GM20431 (cell line): ENCODE results near the gene CYBRD1.
"Not testable (repeated sequence)": the region's sequence is repeated elsewhere in the genome, so short reads cannot be mapped to it uniquely, and the experiment has no call there.

Experiments used
- in situ Hi-C: fragments of 300-500 bp; cut with MseI, MboI; formaldehyde crosslinking; loops from one replicate; pipeline ENCODE4 v1.15.0; 2020; ENCODE audit warnings: low sequenced_read_pairs; ENCODE audit not compliant: unreplicated experiment

Gene CYBRD1

DNA sequence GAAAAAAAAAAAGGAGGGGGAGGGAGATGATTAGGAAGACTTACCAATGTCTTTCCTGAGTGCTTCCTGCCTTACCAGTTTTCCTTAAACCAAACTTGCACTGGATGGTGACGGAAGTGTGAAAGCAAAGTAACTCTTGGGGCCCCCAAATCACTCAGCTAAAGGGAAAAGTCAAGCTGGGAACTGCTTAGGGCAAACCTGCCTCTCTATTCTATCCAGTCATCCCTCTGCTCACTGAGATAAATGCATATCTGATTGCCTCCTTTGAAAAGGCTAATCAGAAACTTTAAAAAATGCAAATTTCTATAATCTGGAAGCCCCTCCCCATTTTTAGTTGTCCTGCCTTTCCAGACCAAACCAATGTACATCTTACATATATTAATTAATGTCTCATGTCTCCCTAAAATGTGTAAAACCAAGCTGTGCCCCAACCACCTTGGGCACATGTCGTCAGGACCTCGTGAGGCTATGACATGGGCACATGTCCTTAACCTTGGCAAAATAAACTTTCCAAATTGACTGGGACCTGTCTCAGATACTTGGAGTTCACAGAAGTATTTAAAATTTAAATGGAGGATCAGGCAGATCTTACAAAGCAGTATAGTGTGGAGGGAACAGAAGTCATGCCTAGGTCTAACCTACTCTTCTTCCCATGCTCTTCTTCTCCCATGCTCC, 7.2 kb upstream of the CYBRD1 start:
- in situ Hi-C loops = no loop called here

DNA sequence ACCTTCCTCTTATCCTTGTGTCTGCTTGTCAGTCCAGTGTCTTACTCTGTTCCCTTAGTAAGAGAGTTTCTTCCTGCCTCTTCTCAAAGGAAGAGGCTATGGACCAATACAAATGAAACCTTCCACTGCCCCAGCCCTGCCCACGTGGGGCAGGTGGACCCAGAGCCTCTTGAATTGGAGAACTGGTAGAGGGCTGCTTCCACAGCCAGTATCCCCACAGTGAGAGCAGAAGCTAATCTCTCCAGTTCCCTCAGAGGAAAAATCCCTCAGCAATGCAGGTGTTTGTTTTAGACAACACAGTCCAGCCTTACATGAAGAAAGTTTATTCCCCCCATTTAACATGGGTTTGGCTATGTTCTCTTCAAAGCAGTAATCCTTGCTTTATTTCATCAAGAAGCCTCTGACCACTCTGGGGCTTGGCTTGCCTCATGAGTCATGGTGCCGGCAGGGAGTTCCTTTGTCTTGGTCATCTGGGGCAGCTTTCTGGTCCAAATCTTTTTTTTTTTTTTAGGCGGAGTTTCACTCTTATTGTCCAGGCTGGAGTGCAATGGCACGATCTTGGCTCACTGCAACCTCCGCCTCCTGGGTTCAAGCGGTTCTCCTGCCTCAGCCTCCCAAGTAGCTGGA, 6.5 kb upstream of the CYBRD1 start:
- in situ Hi-C loops = no loop called here

DNA sequence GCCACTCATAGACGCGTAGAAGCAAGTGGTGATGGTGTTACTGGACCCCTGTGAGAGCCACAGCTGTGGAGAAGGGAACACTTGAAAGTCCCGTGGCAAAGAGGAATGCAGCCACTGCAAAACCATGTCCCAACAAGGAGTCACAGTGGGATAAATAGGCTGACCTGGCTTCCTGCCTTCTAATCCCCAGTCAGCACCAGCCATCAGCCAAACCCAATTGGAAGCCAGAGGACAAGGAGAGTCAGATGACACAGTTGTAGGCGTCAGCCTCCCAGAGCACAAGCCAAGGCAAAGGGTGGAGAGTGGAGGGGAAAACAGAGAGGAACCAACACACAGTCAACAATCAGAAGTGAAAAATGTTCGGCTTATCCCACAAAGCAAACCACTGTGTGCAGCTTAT, 5.5 kb upstream of the CYBRD1 start:
- in situ Hi-C loops = no loop called here

DNA sequence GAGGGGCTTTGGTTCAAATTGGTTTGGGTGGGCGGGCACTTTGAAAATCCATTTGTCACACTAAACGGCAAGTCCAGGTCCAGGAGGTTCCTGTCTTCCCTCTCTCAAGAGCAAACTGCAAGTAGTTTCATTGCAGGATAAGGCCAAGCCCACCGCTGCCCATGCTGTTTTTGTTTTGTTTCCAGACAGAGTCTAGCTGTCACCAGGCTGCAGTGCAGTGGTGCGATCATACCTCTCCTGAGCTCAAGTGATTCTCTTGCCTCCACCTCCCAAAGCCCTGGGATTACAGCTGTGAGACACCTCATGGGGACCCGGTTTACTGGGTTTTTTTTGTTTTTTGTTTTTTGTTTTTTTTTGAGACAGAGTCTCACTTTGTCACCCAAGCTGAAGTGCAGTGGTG, 1.8 kb upstream of the CYBRD1 start:
- in situ Hi-C loops = no loop called here

DNA sequence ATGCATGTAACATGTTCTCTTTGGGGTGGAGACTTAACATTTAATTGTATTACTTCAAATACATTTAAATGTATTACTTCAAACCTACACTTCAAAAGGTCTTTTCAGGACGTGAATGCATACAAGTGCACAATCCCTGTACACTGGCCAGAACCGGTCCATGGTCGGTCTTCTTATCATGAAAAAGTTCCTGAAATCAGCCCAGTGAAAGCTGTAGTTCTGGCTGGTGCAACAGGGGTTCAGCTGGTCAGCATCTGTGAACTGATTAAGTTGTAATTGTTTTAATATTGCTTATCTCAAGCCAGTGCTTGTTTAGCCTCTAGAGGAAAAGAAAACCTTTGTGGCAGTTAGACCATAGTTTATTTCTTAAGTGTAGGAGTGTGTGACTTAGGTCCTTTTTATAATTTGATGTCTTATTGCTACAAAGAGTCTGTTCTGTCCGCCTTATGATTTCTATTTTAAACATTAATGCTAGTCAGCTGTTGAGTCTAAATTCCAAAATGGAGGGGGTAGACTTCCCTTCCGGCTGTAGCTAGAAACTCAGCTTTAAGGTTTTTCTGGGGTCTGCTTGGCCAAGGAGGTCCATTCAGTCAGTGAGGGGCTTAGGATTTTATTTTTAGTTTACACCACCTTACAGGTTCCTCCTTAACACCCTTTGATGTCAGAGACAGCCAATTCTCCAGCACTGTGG, 768 bp upstream of the CYBRD1 start:
- in situ Hi-C loops = no loop called here

DNA sequence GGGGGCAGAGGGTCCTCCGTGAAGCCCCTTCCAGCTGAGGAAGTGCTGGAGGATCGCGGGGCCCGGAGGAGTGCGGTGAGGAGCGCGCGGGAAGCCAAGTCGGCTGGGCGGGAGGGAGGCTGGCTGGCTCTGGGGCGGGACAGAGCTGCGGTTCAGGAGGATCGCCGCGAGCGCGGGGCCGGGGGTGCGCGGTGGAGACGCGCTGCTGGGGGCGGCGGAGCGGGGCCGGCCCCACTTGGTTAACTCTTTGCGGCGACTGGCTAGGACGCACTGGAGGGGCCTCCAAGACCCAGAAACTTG, 464 bp downstream of the CYBRD1 start:
- in situ Hi-C loops = no loop called here

DNA sequence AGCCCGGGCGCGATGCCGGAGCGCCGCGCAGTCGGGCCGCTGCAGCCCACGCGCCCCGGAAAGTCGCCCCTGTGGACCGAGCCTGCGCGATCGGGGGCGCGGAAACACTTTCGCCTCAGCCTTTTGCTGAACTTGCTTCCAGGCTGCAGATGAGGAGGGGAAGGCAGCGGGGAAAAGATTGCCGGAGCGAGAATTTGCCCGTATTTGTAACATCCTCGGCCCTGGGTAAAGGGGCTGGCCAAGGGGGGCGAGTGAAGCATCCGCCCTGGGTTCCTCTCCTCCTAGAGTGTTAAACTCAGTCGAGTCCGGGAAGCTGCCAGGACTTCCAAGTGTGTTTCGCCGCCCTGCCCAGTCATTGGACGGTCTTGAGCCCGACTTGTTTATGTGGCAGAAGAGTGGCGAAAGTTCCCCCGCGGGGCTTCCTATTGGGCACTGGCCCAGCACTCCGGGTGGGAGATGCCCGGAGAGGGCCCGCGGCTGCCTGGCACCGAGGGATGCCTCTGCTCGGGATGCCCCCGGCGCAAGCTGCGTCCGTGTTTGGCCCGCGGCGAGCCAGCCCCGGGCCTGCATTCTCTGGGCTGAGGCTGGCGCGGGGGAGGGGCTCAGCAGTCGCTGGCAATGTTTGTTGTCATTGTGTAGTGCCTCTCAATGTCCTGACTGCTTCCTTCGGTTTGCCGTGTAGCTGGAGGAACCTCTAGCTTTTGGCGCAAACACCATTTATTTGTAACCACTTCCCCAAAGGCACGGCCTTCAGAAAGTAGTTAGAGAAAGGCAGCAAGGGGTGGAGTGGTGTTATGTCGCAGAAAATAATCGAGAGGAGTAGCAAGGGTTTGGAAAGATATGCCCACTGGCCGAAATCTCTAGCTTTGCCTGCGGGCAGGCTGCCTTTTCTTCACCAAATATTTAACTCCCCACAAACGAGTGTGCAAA, 1.1 kb downstream of the CYBRD1 start:
- in situ Hi-C loops = no loop called here

DNA sequence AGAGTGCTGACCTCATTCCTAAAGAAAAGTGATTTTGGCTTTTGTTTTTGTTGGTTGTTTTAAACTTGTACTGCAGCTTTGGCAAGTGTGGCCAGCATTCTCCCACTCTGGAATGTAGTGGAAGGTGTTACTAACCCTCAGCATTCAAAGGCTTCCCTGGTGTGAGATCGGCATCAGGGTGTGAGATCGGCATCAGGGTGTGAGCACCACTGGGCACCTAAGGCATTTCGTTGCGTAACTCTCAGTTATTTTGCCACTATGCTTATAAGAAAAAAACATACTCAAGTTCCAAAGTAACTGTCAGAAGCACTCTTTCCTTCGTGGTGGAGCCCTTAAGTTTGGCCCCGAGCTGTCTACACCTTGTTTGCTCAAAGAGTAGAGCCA, 1.7 kb downstream of the CYBRD1 start:
- in situ Hi-C loops = no loop called here

DNA sequence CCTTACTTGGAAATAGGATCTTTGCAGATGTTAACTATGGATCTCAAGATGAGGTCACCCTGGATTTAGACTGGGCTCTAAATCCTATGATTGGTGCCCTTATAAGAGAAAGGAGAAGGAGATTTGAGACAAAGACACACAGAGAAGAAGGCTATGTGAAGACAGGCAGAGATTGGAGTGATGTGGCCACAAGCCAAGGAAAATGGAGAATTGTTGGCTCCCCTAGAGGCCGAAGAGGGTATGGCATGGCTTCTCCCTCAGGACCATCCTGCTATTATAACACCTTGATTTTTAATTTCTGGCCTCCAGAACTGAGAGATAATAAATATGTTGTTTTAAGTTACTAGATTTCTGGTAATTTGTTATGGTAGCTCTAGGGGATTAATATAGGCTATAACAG, 7.6 kb downstream of the CYBRD1 start:
- in situ Hi-C loops = no loop called here

DNA sequence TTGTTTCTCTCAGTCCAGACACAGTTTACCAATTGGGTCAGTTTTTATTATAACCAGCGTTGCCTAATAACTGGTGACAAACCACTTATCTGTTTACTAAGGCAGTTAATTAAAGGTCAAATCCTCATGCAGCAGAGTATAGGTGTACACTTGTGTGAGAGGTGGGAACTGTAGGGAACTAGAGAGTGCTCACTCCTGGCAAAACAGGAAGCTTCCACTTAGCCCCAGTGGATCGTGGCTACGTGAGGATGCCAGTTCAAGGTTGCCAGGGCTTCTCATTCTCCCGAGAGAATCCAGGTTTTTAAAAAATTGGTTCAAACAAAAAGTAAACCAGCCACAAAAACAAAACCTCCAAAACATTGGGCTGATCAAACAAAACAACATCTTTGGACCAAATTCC, 8.1 kb downstream of the CYBRD1 start:
- in situ Hi-C loops = no loop called here

DNA sequence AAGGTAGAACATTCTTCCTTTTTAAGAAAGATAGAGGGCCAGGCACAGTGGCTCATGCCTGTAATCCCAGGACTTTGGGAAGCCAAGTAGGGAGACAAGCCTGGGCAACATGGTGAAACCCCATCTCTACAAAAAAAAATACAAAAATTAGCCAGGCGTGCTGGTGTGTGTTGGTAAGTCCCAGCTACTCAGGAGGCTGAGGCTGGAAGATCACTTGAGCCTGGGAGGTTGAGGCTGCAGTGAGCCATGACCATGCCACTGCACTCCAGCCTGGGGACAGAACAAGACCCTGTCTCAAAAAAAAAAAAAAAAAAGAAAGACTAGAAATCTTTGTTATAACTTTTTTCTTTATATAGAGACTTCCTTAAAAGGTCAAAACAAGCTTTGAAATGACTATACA, 8.6 kb downstream of the CYBRD1 start:
- in situ Hi-C loops = not testable (repeated sequence)

DNA sequence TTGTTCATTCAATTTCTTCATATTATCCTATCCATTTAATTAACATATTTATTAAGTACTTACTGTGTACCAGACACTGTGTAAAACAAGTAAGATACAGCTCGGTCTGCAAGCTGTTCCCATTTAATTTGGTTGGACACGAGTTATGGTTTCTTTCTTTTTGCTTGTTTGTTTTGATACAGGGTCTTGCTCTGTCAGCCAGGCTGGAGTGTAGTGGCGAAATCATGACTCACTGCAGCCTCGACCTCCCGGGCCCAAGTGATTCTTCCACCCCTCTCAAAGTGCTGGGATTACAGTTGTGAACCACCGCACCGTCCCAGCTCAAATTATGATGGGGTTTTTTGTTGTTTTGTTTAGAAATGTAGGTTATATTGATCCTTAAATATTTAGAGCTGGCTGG, 9.0 kb downstream of the CYBRD1 start:
- in situ Hi-C loops = no loop called here

DNA sequence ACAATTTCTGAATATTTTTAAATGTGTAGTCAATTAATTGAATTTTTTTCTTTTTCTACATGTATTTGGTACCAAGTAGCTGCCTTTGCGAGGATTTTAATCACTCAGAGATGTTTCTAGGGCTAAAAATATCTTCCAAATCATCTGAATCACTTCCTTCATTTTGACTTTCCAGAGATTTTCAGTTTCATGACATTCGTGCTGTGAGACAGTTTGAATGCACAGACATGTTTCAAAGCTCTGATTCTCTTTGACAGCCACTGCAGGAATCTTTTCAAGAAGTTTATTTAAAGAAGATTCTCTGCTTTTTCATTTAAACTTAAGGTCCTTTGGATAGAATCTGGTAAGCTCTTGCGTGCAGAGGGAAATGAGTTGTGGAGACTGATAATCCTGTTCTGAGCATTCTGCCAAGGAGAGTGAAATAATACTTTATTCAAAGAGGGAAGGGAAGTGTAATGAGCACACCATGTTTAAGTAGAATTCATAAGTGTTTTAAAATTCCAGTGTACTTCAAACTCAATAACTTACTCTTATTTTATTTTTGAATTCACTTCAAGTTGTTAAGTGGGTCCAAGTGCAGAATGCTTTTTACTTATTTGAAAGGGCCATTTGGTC, 9.7 kb downstream of the CYBRD1 start:
- in situ Hi-C loops = no loop called here

DNA sequence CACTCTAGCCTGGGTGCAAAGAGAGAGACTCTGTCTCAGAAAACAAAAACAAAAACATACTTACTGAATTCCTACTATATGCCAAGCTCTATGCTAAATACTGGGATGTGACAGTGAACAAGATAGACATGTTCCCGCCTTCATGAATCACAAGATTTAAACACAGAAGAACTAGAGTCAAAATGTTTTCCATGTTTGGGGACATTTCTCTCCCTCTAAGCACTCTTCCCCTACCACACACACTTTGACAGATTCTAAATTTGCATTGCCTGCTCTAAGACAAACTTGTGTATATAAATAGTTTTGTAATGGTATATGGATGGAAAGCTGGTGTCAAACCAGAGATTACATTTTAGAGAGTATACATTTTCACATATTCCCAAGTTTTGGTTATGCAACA, 11.1 kb downstream of the CYBRD1 start:
- in situ Hi-C loops = no loop called here

DNA sequence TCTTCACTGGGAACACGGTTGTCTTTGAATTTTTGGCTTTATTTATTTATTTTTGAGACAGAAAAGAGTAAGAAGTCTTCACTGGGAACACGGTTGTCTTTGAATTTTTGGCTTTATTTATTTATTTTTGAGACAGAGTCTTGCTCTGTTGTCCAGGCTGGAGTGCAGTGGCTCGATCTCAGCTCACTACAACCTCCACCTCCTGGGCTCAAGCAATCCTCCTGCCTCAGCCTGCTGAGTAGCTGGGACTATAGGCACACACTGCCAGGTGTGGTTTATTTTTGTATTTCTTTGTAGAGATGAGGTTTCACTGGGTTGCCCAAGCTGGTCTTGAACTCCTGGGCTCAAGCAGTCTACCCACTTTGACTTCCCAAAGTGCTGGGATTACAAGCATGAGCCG, 13.3 kb downstream of the CYBRD1 start:
- in situ Hi-C loops = not testable (repeated sequence)

DNA sequence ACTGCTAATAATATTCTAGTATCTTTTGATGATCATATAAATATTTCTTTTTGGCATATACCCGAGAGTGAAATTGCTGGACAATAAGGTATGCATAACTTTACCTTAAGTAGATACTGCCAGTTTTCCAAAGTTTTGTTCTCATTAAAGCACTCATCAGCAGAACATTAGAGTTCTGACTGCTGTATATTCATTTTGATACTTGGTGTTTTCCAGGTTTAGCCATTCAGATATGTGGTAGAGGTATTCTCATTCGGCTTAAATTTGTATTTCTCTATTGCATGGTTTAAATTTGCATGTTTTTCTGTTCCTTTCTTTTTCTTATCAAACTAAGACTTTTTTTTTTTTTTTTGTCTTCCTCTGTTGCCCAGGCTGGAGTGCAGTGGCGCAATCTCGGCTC, 18.2 kb downstream of the CYBRD1 start:
- in situ Hi-C loops = no loop called here

DNA sequence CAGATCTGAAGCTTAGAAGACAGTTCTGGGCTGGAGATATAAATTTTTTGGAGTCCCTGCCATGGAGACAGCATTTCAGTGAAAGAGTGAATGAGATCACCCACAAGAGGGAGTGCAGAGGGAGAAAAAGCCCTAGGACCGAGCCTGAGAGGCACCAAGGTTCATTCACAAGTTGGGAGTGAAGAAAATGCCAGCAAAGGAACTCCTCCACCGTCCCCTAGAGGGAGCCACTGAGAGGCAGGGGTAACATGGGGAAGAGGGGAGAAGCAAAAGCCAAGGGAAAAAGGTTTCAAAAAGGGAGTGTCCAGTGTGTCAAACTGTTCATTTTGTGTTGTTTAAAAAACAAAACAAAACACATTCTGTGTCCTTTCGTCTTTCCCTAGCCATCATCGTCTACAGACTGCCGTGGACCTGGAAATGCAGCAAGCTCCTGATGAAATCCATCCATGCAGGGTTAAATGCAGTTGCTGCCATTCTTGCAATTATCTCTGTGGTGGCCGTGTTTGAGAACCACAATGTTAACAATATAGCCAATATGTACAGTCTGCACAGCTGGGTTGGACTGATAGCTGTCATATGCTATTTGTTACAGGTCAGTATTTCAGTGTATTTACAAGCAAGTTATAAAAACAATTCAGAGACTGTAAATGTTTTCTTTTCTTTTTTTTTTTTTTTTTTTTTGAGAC, 19.1 kb downstream of the CYBRD1 start:
- in situ Hi-C loops = no loop called here

DNA sequence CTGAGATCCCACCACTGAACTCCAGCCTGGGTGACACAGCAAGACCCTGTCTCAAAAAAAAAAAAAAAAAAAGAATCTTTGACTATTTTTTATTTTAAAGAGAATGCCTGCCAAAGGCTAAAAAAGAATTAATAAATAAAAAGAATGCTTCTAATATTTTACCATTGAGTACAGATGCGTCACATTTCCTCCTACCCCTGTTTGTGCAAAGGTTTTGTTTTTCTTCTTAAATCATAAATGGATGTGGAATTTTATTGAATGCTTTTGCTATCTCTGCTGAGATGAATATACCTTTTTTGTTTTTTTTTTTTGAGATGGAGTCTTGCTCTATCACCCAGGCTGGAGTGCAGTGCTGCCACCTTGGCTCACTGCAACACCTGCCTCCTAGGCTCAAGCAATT, 22.8 kb downstream of the CYBRD1 start:
- in situ Hi-C loops = no loop called here

DNA sequence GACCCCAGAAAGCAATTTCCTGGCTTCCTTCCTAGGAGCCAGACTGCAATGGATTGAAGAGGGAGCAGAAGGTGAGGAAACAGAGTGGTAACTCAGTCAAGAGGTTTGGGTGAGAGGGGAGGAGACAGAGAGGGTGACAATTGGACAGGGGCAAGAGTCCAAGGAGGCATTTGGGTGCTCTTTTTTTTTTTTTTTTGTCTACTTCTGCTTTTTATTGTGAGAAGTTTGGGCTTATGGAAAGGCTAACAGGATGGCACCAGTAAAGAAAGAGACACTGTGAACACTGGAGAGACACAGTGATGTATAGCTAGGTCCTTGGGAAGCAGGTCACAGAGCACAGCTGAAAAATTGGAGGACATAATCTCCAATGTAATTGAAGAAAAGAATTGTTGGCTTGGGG, 25.0 kb downstream of the CYBRD1 start:
- in situ Hi-C loops = no loop called here

DNA sequence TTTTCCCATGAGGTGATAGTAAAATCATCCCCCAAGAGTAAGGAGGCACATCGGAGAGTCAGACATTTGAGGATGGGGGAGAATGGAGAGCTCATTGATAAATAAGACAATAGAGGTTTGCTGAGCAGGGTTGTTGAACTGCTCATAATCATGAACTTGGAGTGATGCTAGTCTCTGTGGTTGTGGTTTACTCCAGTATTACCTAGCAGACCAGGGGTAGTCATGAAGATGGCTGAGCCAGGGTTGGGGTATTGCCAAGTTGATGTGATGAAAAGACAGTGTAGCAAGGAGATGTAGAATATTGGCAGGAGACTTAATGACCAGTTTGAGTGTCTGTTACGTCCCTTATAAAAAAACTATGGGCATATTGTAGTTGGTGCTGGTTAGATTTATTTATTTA, 25.4 kb downstream of the CYBRD1 start:
- in situ Hi-C loops = no loop called here
